Measurements from ENCODE around the gene NR1H2.
"Not testable (repeated sequence)": the region's sequence is repeated elsewhere in the genome, so short reads cannot be mapped to it uniquely, and the experiment has no call there.

Gene NR1H2

GRCh38 chr19:50383001-50383851, 7.0 kb downstream of the NR1H2 start:
- peak overlapping the region; percentile 65 for H3K4me3 ChIP-seq (ENCODE audit: low read depth, low read length)
- no peak for TF ChIP-seq CTCF (IDR thresholded peaks at IDR 0.05; ENCODE audit: low read depth, low read length)

GRCh38 chr19:50383852-50384684, 7.8 kb downstream of the NR1H2 start, which contains the start of gene POLD1:
POLD1 (plus strand) TSS chr19:50384347; CDS start chr19:50398852, 14,505 bp downstream.
- peak within 1 kb of the TSS; percentile 65 for H3K4me3 ChIP-seq (ENCODE audit: low read depth, low read length)
- TF ChIP-seq CTCF (IDR thresholded peaks at IDR 0.05; ENCODE audit: low read depth, low read length), result no peak

- TF ChIP-seq CTCF (IDR thresholded peaks at IDR 0.05; ENCODE audit: low read depth, low read length), result no peak
- peak overlapping the region; percentile 65 for H3K4me3 ChIP-seq (ENCODE audit: low read depth, low read length)
These were observed 8.7 kb downstream of the NR1H2 start for GRCh38 chr19:50384685-50385535.

GRCh38 chr19:50387176-50387867, 11.1 kb downstream of the NR1H2 start:
- H3K4me3 ChIP-seq (ENCODE audit: low read depth, low read length), result no peak overlapping the region

GRCh38 chr19:50387868-50388245, 11.6 kb downstream of the NR1H2 start:
- TF ChIP-seq CTCF (IDR thresholded peaks at IDR 0.05; ENCODE audit: low read depth, low read length), result no peak
- no peak overlapping the region for H3K4me3 ChIP-seq (ENCODE audit: low read depth, low read length)

More at GRCh38 chr19:50387176-50387867, 11.1 kb downstream of the NR1H2 start:
- no peak for TF ChIP-seq CTCF (IDR thresholded peaks at IDR 0.05; ENCODE audit: low read depth, low read length)

GRCh38 chr19:50390295-50390694, 14.0 kb downstream of the NR1H2 start:
- not testable (repeated sequence) for H3K4me3 ChIP-seq (ENCODE audit: low read depth, low read length)

GRCh38 chr19:50390952-50391351, 14.7 kb downstream of the NR1H2 start:
- H3K4me3 ChIP-seq (ENCODE audit: low read depth, low read length), result not testable (repeated sequence)
